ENCODE data around the gene NEK6. TPM values are rescaled to one million over a fixed set of nuclear protein-coding genes. Genes with fewer than 3 reads are reported as not detected.

The NEK6 gene
- total and polyA plus RNA-seq, 10 of the 15 experiments (the other 5 are each of a cell fraction or from before 2014, with no cell fraction given) = 31.3 to 161 (median 89.2) TPM

DNA sequence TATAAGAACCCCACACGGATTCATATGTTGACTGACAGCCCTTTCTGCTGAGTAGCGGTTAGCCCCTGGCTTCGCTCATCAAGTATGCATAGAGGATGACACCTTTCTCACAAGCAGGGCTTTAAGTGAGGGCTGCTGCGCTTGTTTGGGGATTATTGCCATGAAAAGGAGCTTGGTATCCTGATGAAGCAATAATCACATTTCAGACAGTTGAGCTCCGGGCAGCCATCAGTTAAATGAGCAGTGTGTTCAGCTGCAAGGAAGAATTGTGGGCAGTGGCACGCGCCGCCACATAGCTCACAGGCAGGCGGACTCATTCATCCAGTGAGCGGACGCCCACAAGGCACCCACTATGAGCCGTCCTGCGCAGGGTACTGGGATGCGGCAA lies 77.6 kb downstream of the NEK6 start:
- in situ Hi-C loops (cut with MboI) = no loop called here
- H3K4me3 ChIP-seq = no peak overlapping the region
- no peak for ATAC-seq
- ChIA-PET CTCF (no interaction called here), SMC1A (ENCODE audit: uncharacterized antibody, unreplicated experiment) (no interaction called here), POLR2A (no interaction called here), RAD21 (ENCODE audit: unreplicated experiment) (no interaction called here)
- H3K4me1 ChIP-seq (ENCODE audit: control insufficient read depth, insufficient read depth, low read length) = no peaks in the 10 kb centered on the region
- no peak overlapping the region for H2AFZ ChIP-seq (ENCODE audit: control insufficient read depth, low read depth, low read length)
- no peaks in the 10 kb centered on the region for H4K20me1 ChIP-seq (ENCODE audit: control insufficient read depth, insufficient read depth)
- peaks cover 19 to 43% of the 10 kb centered on the region in 2 experiments; a peak in 3 of 4 replicates for H3K36me3 ChIP-seq (ENCODE audit: control insufficient read depth in 2 of 2, insufficient read depth in 2 of 2, low read length in 1 of 2)
- H3K9me3 ChIP-seq (replicated peaks; ENCODE audit: control insufficient read depth, insufficient read depth, low read length) = no peaks in the 10 kb centered on the region; the same call in 2 of the 3 replicates
- H3K79me2 ChIP-seq (ENCODE audit: control insufficient read depth, insufficient read depth, low read length) = no peaks in the 10 kb centered on the region
- H3K27ac ChIP-seq (ENCODE audit: control insufficient read depth, insufficient read depth) = no peak overlapping the region
- no peak overlapping the region for H3K4me2 ChIP-seq (ENCODE audit: control insufficient read depth, insufficient read depth)
- no TSS peak for BruUV-seq (replicated peaks)
- no peak for TF ChIP-seq BMI1 (IDR thresholded peaks at IDR 0.05; ENCODE audit: borderline replicate concordance)
- no peak for TF ChIP-seq RUNX3 (IDR thresholded peaks at IDR 0.05; ENCODE audit: low read length)
- TF ChIP-seq POLR2A (IDR thresholded peaks at IDR 0.05; ENCODE audit: low read depth, low read length) = 0 out of 2 replicates have a peak, but pooled peaks have one; percentile 0
- no peak for FAIRE-seq
- DNase-seq (ENCODE audit: low read depth, low spot score) = no peak
- H3K9ac ChIP-seq (ENCODE audit: control insufficient read depth, insufficient read depth, low read length) = no peak overlapping the region
- no peaks in the 10 kb centered on the region for H3K27me3 ChIP-seq (replicated peaks in 1 of 2; ENCODE audit: control insufficient read depth in 2 of 2, insufficient read depth in 2 of 2, low read length in 1 of 2)
- WGBS (ENCODE audit: insufficient coverage, insufficient replicate concordance, low lambda C conversion rate, missing lambda C conversion rate) = 86% methylated on average over 14 of the region's 14 CpGs
- intact Hi-C loops (cut with micrococcal nuclease; ENCODE audit: unreplicated experiment) = no loop called here

DNA sequence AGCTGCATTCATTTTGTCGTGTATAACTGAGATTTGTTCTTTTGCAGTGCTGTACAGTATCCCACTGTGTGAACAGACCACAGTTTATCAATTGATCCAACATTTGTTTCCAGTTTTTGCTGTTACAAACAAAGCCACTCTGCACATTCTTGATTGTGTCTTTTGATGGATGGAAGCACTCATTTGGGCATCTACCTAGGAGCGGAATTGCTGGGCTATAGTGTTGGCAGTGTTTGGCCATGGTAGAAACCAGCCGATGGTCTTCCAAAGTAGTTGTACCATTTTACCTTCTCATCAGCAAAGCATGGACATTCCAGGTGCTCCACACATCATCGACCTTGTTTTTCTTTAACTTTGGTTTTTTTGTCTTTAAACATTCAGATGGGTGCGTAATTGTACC lies 79.8 kb downstream of the NEK6 start:
- CTCF ChIA-PET = interaction anchor here (0.6 to 0.9 kb wide), 3 partner anchors 12 to 73 kb away, joined by 3 read pairs; no protein-coding TSS in a partner anchor
- RAD21 ChIA-PET (ENCODE audit: unreplicated experiment) = no interaction called here
- DNase-seq (ENCODE audit: low read depth, low spot score) = no peak
- no peaks in the 10 kb centered on the region; the same call in 2 of the 3 replicates for H3K9me3 ChIP-seq (replicated peaks; ENCODE audit: control insufficient read depth, insufficient read depth, low read length)
- intact Hi-C loops (cut with micrococcal nuclease; ENCODE audit: unreplicated experiment) = no loop called here
- H3K4me3 ChIP-seq = no peak overlapping the region
- no peak overlapping the region for H3K9ac ChIP-seq (ENCODE audit: control insufficient read depth, insufficient read depth, low read length)
- no peak for ATAC-seq
- in situ Hi-C loops (cut with MboI) = no loop called here
- no peaks in the 10 kb centered on the region for H4K20me1 ChIP-seq (ENCODE audit: control insufficient read depth, insufficient read depth)
- H3K27me3 ChIP-seq (replicated peaks in 1 of 2; ENCODE audit: control insufficient read depth in 2 of 2, insufficient read depth in 2 of 2, low read length in 1 of 2) = no peaks in the 10 kb centered on the region
- no peaks in the 10 kb centered on the region for H3K79me2 ChIP-seq (ENCODE audit: control insufficient read depth, insufficient read depth, low read length)
- no peak overlapping the region for H2AFZ ChIP-seq (ENCODE audit: control insufficient read depth, low read depth, low read length)
- WGBS (ENCODE audit: insufficient coverage, insufficient replicate concordance, low lambda C conversion rate, missing lambda C conversion rate) = 99% methylated on average over 5 of the region's 5 CpGs
- POLR2A ChIA-PET = interaction anchor here (0.6 kb wide), 1 partner anchor 178 kb away, joined by 3 read pairs; no protein-coding TSS in a partner anchor
- H3K4me1 ChIP-seq (ENCODE audit: control insufficient read depth, insufficient read depth, low read length) = no peaks in the 10 kb centered on the region
- H3K36me3 ChIP-seq (ENCODE audit: control insufficient read depth in 2 of 2, insufficient read depth in 2 of 2, low read length in 1 of 2) = peaks cover 26 to 43% of the 10 kb centered on the region in 2 experiments; a peak in 3 of 4 replicates
- no TSS peak for BruUV-seq (replicated peaks)
- H3K4me2 ChIP-seq (ENCODE audit: control insufficient read depth, insufficient read depth) = no peak overlapping the region
- no peak overlapping the region for H3K27ac ChIP-seq (ENCODE audit: control insufficient read depth, insufficient read depth)
- no peak for FAIRE-seq
- SMC1A ChIA-PET (ENCODE audit: uncharacterized antibody, unreplicated experiment) = interaction anchor here (1.4 kb wide), 1 partner anchor 51 kb away, joined by 3 read pairs; no protein-coding TSS in a partner anchor
- TF ChIP-seq, protein P1, sequence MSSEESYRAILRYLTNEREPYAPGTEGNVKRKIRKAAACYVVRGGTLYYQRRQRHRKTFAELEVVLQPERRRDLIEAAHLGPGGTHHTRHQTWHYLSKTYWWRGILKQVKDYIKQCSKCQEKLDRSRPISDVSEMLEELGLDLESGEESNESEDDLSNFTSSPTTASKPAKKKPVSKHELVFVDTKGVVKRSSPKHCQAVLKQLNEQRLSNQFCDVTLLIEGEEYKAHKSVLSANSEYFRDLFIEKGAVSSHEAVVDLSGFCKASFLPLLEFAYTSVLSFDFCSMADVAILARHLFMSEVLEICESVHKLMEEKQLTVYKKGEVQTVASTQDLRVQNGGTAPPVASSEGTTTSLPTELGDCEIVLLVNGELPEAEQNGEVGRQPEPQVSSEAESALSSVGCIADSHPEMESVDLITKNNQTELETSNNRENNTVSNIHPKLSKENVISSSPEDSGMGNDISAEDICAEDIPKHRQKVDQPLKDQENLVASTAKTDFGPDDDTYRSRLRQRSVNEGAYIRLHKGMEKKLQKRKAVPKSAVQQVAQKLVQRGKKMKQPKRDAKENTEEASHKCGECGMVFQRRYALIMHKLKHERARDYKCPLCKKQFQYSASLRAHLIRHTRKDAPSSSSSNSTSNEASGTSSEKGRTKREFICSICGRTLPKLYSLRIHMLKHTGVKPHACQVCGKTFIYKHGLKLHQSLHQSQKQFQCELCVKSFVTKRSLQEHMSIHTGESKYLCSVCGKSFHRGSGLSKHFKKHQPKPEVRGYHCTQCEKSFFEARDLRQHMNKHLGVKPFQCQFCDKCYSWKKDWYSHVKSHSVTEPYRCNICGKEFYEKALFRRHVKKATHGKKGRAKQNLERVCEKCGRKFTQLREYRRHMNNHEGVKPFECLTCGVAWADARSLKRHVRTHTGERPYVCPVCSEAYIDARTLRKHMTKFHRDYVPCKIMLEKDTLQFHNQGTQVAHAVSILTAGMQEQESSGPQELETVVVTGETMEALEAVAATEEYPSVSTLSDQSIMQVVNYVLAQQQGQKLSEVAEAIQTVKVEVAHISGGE (CRISPR knock-in tag; IDR thresholded peaks at IDR 0.05) = no peak
- TF ChIP-seq CEBPB (IDR thresholded peaks at IDR 0.05; ENCODE audit: borderline replicate concordance in 1 of 2, low read depth in 2 of 2, low read length in 2 of 2) (no peak), HCFC1 (IDR thresholded peaks at IDR 0.05; ENCODE audit: low read length) (no peak), SMAD5 (IDR thresholded peaks at IDR 0.05; ENCODE audit: low read depth) (no peak), NR2F1 (conservative IDR thresholded peaks at IDR 0.05) (no peak), SMAD1 (IDR thresholded peaks at IDR 0.05; ENCODE audit: low read depth, partially characterized antibody) (no peak), KAT2A (conservative IDR thresholded peaks at IDR 0.05; ENCODE audit: control insufficient read depth, low read depth, low read length) (no peak), RCOR1 (conservative IDR thresholded peaks at IDR 0.05; ENCODE audit: low read depth, low read length) (no peak), SMARCA5 (IDR thresholded peaks at IDR 0.05) (no peak), RB1 (IDR thresholded peaks at IDR 0.05; ENCODE audit: borderline replicate concordance) (no peak), ZNF274 (IDR thresholded peaks at IDR 0.05; ENCODE audit: insufficient read depth, insufficient read length) (no peak), CHD1 (IDR thresholded peaks at IDR 0.05; ENCODE audit: low read depth, low read length) (no peak), EP300 (IDR thresholded peaks at IDR 0.05; ENCODE audit: borderline replicate concordance in 1 of 2, control insufficient read depth in 1 of 2, low read depth in 2 of 2, low read length in 2 of 2) (no peak), TCF7 (IDR thresholded peaks at IDR 0.05; ENCODE audit: borderline replicate concordance) (no peak)

Data from GM12878 (cell line).